Measurements from ENCODE around the gene THAP5.
A peak's percentile ranks its signal among the peaks of the same experiment; 100 is the strongest.

The THAP5 gene

GRCh38 chr7:108535744-108536143 is 33.8 kb downstream of the THAP5 start:
- H3K27me3 Mint-ChIP-seq (ENCODE audit: low read depth): peaks cover 10% of the 10 kb centered on the region

GRCh38 chr7:108535257-108535656 is 34.2 kb downstream of the THAP5 start:
- Mint-ChIP-seq H3K36me3 (ENCODE audit: low read depth) (no peaks in the 10 kb centered on the region), H3K4me1 (ENCODE audit: low read depth) (no peaks in the 10 kb centered on the region), H3K27me3 (ENCODE audit: low read depth) (peaks cover 10% of the 10 kb centered on the region), H3K27ac (no peak overlapping the region), H3K9me3 (no peaks in the 10 kb centered on the region), H3K4me3 (no peak overlapping the region)
- no peak for DNase-seq (ENCODE audit: low spot score)

More at GRCh38 chr7:108535744-108536143, 33.8 kb downstream of the THAP5 start:
- Mint-ChIP-seq H3K27ac (no peak overlapping the region), H3K4me1 (ENCODE audit: low read depth) (no peaks in the 10 kb centered on the region), H3K9me3 (no peaks in the 10 kb centered on the region), H3K36me3 (ENCODE audit: low read depth) (no peaks in the 10 kb centered on the region), H3K4me3 (no peak overlapping the region)
- DNase-seq (ENCODE audit: low spot score): no peak

GRCh38 chr7:108533712-108534111 is 35.8 kb downstream of the THAP5 start:
- no peaks in the 10 kb centered on the region for H3K9me3 Mint-ChIP-seq
- H3K4me3 Mint-ChIP-seq: no peak overlapping the region
- H3K27ac Mint-ChIP-seq: no peak overlapping the region
- H3K27me3 Mint-ChIP-seq (ENCODE audit: low read depth): peaks cover 10% of the 10 kb centered on the region
- no peak for DNase-seq (ENCODE audit: low spot score)
- no peaks in the 10 kb centered on the region for H3K36me3 Mint-ChIP-seq (ENCODE audit: low read depth)
- H3K4me1 Mint-ChIP-seq (ENCODE audit: low read depth): no peaks in the 10 kb centered on the region

GRCh38 chr7:108529341-108529740 is 40.2 kb downstream of the THAP5 start:
- Mint-ChIP-seq H3K27me3 (ENCODE audit: low read depth) (peaks cover 2% of the 10 kb centered on the region), H3K27ac (no peak overlapping the region), H3K36me3 (ENCODE audit: low read depth) (no peaks in the 10 kb centered on the region), H3K4me1 (ENCODE audit: low read depth) (peaks cover 4% of the 10 kb centered on the region), H3K4me3 (no peak overlapping the region), H3K9me3 (no peaks in the 10 kb centered on the region)
- DNase-seq (ENCODE audit: low spot score): no peak

GRCh38 chr7:108528183-108528712 is 41.3 kb downstream of the THAP5 start:
- H3K4me1 Mint-ChIP-seq (ENCODE audit: low read depth): peaks cover 15% of the 10 kb centered on the region
- H3K9me3 Mint-ChIP-seq: no peaks in the 10 kb centered on the region
- H3K4me3 Mint-ChIP-seq: peak overlapping the region; percentile 5
- H3K27ac Mint-ChIP-seq: no peak overlapping the region
- H3K36me3 Mint-ChIP-seq (ENCODE audit: low read depth): peaks cover 2% of the 10 kb centered on the region
- no peaks in the 10 kb centered on the region for H3K27me3 Mint-ChIP-seq (ENCODE audit: low read depth)
- no peak for DNase-seq (ENCODE audit: low spot score)

- Mint-ChIP-seq H3K9me3 (no peaks in the 10 kb centered on the region), H3K27ac (peak overlapping the region; percentile 100), H3K4me3 (peak overlapping the region; percentile 96), H3K4me1 (ENCODE audit: low read depth) (peaks cover 22% of the 10 kb centered on the region), H3K27me3 (ENCODE audit: low read depth) (no peaks in the 10 kb centered on the region), H3K36me3 (ENCODE audit: low read depth) (peaks cover 2% of the 10 kb centered on the region)
- no peak for DNase-seq (ENCODE audit: low spot score)
These were observed 42.8 kb downstream of the THAP5 start for GRCh38 chr7:108526768-108527017.

GRCh38 chr7:108525985-108526767 is 43.3 kb downstream of the THAP5 start, which contains the start of gene PNPLA8:
Gene PNPLA8, minus strand, starts transcription at chr7:108526135. Its CDS starts 10,644 bp downstream, at chr7:108515491.
- Mint-ChIP-seq H3K27me3 (ENCODE audit: low read depth) (no peaks in the 10 kb centered on the region), H3K27ac (peak within 1 kb of the TSS; percentile 100), H3K4me3 (peak within 1 kb of the TSS; percentile 96), H3K36me3 (ENCODE audit: low read depth) (peaks cover 5% of the 10 kb centered on the region), H3K4me1 (ENCODE audit: low read depth) (peaks cover 26% of the 10 kb centered on the region), H3K9me3 (no peaks in the 10 kb centered on the region)
- peak; percentile 100 for DNase-seq (ENCODE audit: low spot score)

GRCh38 chr7:108525327-108525984 is 44.0 kb downstream of the THAP5 start:
- no peaks in the 10 kb centered on the region for H3K9me3 Mint-ChIP-seq
- peak overlapping the region; percentile 96 for H3K4me3 Mint-ChIP-seq
- peak overlapping the region; percentile 100 for H3K27ac Mint-ChIP-seq
- no peak for DNase-seq (ENCODE audit: low spot score)
- H3K4me1 Mint-ChIP-seq (ENCODE audit: low read depth): peaks cover 30% of the 10 kb centered on the region
- peaks cover 8% of the 10 kb centered on the region for H3K36me3 Mint-ChIP-seq (ENCODE audit: low read depth)
- H3K27me3 Mint-ChIP-seq (ENCODE audit: low read depth): no peaks in the 10 kb centered on the region

GRCh38 chr7:108522780-108523179 is 46.7 kb downstream of the THAP5 start:
- H3K27me3 Mint-ChIP-seq (ENCODE audit: low read depth): no peaks in the 10 kb centered on the region
- H3K4me3 Mint-ChIP-seq: peak overlapping the region; percentile 21
- DNase-seq (ENCODE audit: low spot score): no peak
- H3K4me1 Mint-ChIP-seq (ENCODE audit: low read depth): peaks cover 39% of the 10 kb centered on the region
- peaks cover 3% of the 10 kb centered on the region for H3K9me3 Mint-ChIP-seq
- peak overlapping the region; percentile 43 for H3K27ac Mint-ChIP-seq
- H3K36me3 Mint-ChIP-seq (ENCODE audit: low read depth): peaks cover 24% of the 10 kb centered on the region

GRCh38 chr7:108517951-108518350 is 51.6 kb downstream of the THAP5 start:
- Mint-ChIP-seq H3K4me3 (no peak overlapping the region), H3K4me1 (ENCODE audit: low read depth) (peaks cover 22% of the 10 kb centered on the region), H3K27ac (no peak overlapping the region), H3K27me3 (ENCODE audit: low read depth) (no peaks in the 10 kb centered on the region), H3K36me3 (ENCODE audit: low read depth) (peaks cover 39% of the 10 kb centered on the region), H3K9me3 (peaks cover 3% of the 10 kb centered on the region)
- DNase-seq (ENCODE audit: low spot score): no peak

GRCh38 chr7:108515630-108516029 is 53.9 kb downstream of the THAP5 start:
- DNase-seq (ENCODE audit: low spot score): no peak
- no peak overlapping the region for H3K27ac Mint-ChIP-seq
- H3K4me1 Mint-ChIP-seq (ENCODE audit: low read depth): peaks cover 9% of the 10 kb centered on the region
- H3K36me3 Mint-ChIP-seq (ENCODE audit: low read depth): peaks cover 46% of the 10 kb centered on the region
- H3K9me3 Mint-ChIP-seq: peaks cover 3% of the 10 kb centered on the region
- H3K4me3 Mint-ChIP-seq: no peak overlapping the region
- H3K27me3 Mint-ChIP-seq (ENCODE audit: low read depth): no peaks in the 10 kb centered on the region

- H3K27me3 Mint-ChIP-seq (ENCODE audit: low read depth): no peaks in the 10 kb centered on the region
- H3K27ac Mint-ChIP-seq: no peak overlapping the region
- peaks cover 6% of the 10 kb centered on the region for H3K4me1 Mint-ChIP-seq (ENCODE audit: low read depth)
- peaks cover 48% of the 10 kb centered on the region for H3K36me3 Mint-ChIP-seq (ENCODE audit: low read depth)
- peaks cover 3% of the 10 kb centered on the region for H3K9me3 Mint-ChIP-seq
- no peak overlapping the region for H3K4me3 Mint-ChIP-seq
- DNase-seq (ENCODE audit: low spot score): no peak
These were observed 54.5 kb downstream of the THAP5 start for GRCh38 chr7:108515013-108515412.
